Bone marrow (tissue), 2 donors: ENCODE measurements around the gene ERBB4.

Experiments used
- DNase-seq, 2 donors: peaks; one replicate each; lab custom pipeline; 2025; lab: John Stamatoyannopoulos, UW

The ERBB4 gene

DNA sequence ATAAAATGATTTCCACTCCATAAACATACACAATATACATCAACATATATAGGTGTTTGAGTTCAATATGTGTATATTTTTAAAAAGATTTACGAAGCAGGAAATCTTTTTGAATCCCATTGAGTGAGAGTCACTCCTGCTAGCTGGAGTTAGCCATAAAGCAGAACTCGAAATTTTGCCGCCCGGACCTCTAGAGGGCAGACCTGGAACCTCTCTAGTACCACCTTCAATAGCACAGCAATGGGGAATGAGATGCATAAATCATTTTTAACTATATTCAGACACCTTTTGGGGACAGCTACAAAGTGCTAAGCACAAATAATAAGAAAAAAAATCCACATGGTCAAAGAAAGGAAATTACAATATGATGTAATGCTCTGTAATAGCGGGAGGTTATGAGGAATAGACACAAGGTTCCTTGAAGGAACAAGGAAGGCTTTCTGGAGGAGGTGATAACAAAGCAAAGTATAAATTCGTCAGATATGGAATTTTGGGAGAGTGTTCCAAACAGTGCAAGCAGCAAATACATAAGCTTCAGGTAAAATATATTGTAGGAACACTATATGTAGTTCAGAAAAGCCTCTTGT is 533.4 kb downstream of the ERBB4 start:
- no peak for DNase-seq

- DNase-seq: no peak
These were observed 537.3 kb downstream of the ERBB4 start for GRCh38 chr2:212001325-212001724.

GRCh38 chr2:211996857-211997256 is 541.7 kb downstream of the ERBB4 start:
- no peak for DNase-seq

GRCh38 chr2:211994806-211995205 is 543.8 kb downstream of the ERBB4 start:
- no peak for DNase-seq

DNA sequence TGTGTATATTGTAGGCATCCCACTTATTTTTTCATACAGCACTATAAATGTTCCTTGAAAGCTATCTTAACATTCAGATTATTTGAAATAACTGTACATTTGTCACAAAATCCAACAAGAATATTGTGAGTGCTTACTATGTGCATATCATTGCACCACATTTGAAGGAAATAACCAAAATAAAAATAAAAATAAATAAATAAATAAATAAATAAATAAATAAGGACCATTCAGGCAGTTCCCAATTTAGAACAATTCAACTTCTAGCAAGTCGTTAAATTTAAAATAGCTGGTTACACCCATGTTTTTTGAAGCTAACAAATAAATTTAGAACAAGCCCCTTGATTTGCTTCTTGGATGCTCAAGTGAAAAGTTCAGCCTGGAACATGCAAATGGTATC is 548.3 kb downstream of the ERBB4 start:
- DNase-seq: no peak

DNA sequence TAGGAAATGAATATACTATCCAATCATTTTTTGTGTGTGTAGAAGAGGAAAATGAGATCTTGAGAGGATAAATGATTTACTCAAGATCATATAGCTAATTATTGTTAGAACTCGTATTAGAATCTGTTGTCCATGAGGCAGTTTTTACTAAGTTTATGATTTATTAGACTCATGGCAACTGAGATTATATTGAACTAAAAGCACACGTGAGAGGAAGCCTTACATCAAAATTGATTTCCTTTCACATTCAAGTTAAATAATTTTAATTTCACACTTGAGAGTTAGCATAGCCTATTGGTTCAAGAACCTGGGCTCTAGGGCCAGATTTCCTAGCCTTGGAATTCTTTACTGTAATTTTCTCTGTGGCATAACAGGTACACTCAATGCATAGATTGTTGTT is 552.3 kb downstream of the ERBB4 start:
- DNase-seq: no peak

- DNase-seq: no peak
These were observed 553.2 kb downstream of the ERBB4 start for GRCh38 chr2:211985393-211985792.

DNA sequence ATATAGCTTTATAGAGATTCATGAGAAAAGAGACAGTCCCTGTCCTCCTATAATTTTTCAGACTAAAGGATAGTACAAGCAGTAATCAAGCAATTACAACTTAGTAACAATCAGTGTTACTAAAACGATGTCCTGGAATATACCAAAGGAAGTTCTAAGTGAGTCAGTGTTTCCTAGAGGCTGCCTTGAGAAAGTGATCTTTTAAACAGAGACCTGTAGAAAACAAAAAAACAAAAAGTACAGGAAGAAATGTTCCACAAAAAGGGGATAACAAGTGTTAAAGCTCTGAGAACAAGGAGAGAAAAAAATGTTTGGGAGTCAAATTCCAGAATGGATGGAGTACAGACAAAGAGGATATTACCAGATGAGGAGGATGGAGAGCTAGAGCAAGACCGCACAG is 556.4 kb downstream of the ERBB4 start:
- no peak for DNase-seq

DNA sequence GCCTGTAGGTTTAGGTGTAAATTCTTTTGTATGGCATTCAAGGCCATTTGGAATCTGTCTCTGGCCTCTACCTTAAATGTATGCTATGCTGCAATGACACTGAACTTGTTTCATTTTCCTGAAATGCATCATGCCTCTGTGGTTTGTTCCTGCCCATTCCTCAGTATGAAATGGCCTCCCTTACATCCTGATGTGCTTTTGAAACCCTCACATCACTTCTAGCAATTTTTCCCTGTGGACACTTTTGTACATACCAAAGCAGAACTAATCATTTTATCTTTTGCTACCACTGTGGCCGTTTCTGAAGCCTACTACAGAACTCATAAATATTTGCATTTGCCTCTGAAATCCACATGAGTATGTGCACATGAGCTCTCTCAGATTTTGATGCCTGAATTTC is 557.2 kb downstream of the ERBB4 start:
- DNase-seq: no peak

DNA sequence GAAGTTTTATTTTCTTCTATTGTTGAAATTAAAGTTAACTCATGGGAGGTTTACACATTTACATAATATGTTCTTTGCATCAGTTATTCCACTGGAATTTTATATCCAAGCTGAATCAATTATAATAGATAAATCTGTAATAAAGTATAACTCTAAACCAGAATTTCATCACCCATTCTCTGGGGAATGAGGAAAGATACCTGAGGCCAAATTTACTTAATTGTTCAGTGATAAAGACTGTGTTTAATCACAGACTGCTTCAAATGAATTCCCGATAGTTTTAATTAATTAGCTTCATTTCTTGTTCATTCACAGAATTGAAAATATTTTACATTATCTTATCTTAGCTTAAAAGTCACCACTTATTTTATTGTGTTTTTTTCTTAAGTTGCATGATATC is 562.5 kb downstream of the ERBB4 start:
- no peak for DNase-seq

DNA sequence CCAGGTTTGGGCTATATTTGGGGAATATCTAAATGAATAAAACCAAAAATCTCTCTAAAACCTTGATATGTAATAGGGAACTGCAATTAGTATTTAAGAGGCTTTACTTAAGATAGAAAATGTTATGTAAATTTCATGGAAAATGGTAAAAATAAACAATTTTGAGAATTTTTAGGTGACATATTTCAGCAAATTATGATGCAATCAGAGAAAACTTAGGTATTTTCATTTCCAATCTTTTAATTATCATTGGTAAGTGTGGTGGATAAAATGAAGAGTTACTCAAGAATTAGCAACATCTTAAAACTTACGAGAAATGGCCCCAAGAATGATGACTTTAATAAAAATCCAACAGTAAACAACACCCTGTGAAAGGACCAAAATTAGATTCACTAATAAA is 571.4 kb downstream of the ERBB4 start:
- no peak for DNase-seq

GRCh38 chr2:211963969-211964368 is 574.6 kb downstream of the ERBB4 start:
- no peak for DNase-seq

- no peak for DNase-seq
These were observed 580.8 kb downstream of the ERBB4 start for GRCh38 chr2:211957799-211958198.

- no peak for DNase-seq
These were observed 583.0 kb downstream of the ERBB4 start for GRCh38 chr2:211955648-211956047.

GRCh38 chr2:211948932-211949331 is 589.7 kb downstream of the ERBB4 start:
- no peak for DNase-seq

DNA sequence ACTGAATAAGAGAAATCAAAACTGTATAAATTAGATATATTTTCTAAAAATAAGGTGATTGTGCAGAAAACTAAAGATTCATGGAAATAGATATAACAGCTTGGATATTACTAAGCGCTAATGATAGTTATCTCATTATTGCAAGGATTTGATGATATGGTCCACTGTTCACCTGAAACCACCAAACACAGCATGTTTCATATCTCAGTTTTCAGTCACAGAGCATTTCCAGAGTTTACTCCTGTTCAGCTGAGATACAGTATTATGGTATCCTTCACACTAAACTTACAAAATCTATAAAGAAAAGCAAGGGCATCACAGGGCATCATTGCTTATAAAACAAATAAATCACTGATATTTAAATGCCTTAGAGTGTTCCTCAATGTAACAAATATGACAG is 591.6 kb downstream of the ERBB4 start:
- no peak for DNase-seq

GRCh38 chr2:211944572-211944971 is 594.0 kb downstream of the ERBB4 start:
- DNase-seq: no peak

- DNase-seq: no peak
These were observed 596.4 kb downstream of the ERBB4 start for GRCh38 chr2:211942153-211942552.

DNA sequence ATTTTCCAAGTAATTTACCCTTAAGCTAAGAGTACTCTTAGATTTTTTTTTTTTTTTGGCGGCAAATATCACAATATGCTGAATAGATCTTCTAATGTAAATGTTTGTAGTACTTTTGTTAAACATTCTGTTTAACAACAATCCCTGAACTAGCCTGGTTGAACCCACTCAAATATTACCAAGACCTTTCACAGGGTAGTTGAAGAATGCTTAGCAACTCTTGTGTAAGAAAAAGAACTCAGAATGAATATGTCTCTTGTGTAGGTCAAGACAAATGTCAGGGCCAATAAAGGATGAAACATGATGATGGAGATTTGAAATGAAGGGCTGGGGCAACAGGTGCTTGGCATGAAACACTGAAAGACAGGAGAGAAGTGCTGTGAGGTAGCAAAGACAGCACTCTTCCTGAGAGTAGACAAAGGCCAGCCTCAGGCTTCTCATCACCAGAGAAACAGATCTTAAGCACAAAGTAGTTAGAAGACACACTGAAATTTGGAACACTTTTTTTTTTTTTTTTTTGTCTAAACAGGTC is 597.3 kb downstream of the ERBB4 start:
- DNase-seq: no peak

DNA sequence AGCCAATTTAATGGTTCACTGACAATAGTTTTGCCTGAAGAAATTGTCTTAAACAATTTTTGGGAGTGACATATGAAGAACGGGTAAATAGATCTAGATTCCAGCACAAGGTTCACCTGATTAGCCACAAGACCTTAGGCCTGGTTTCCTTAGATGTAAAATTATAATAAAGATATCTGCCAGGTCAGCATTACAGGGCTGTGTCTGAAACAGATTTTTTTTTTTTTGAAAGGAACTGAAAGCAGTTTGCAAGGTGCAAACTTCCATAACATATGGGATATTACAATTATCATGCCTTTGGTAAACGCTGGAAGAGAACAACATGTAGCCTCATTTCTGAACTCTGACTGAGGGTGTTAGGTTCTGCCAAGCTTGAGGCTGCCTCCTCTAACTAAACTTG is 599.4 kb downstream of the ERBB4 start:
- no peak for DNase-seq

DNA sequence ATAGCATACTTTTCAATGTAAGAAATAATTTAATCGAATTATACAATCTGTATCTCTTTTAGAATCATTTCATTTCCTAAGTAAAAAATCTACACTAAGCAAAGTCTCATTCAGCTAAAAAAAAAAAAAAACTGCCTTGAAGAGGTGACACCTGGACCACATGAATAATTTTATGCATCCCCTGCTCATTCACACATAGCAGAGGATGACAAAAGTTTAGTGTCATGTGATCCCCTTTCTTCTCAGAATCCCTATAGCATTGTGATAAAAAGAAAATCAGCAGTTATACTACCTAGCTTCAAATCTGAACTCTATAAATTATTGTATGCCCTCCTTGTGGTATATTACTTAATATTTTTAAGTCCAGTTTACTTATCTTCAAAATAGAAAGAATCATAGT is 603.8 kb downstream of the ERBB4 start:
- DNase-seq: no peak

- DNase-seq: no peak
These were observed 607.3 kb downstream of the ERBB4 start for GRCh38 chr2:211931314-211931713.

GRCh38 chr2:211930331-211930730 is 608.3 kb downstream of the ERBB4 start:
- DNase-seq: no peak

- DNase-seq: no peak
These were observed 610.4 kb downstream of the ERBB4 start for GRCh38 chr2:211928201-211928600.

GRCh38 chr2:211923019-211923418 is 615.6 kb downstream of the ERBB4 start:
- DNase-seq: no peak
